ENCODE data around the gene RASAL2. TPM values are rescaled to one million over a fixed set of nuclear protein-coding genes. Genes with fewer than 3 reads are reported as not detected.
A peak's percentile ranks its signal among the peaks of the same experiment; 100 is the strongest.

The RASAL2 gene
- total RNA-seq, 1 donor from 2014 or later = 5.3 TPM

DNA sequence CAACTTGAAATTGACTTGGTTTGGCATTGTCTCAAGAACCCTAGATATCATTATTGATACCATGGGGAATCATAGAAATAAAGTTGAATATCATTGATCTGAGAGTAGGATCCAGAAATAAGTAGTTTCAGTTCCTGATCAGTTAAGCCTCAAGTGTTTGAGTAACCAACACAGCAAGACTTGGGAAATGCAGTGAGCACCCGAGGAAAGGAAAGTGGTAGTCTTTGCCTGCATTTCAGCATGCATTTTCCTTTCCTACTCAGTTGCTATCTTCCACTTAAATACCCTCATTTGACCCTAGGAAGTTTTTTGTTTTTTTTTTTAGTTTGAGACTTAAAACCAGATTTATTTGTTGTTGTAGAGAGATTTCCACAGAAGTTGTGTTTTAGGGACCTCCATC is 383.9 kb downstream of the RASAL2 start:
- ATAC-seq = no peak
- DNase-seq (ENCODE audit: low spot score) = no peak

DNA sequence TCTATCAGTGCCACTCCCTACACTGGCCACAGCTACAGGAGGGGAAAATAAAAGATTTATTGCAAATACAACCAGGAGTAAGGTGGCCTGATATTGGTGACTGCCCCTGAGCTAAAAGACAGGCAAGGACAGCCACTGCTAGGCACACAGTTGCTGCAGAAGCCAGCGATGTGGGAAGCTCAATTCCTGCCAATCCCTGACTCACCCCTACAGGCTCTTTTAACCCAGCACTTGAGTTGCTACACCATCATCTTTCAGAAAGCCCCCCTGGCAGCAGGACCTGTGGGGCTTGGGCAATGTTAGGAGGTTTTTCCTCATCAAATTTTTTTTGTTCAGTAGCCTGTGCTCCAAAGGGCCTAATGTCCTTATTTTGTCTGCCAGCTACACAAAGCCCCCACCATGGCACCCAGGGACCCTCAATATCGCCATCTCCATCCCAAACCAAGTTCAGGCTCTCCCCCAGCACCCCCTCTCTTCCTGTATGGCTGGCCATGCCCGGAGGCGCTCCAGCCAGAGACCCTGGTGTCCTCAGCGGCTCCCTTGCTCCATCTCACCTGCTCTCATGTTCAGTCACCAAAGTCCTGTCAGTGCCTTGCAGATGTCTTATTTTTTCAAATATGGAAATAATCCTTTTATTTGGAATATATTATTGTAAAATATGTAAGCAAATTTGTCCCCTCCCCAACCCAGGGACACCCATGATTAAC is 389.5 kb downstream of the RASAL2 start:
- DNase-seq (ENCODE audit: low spot score) (no peak), ATAC-seq (no peak)

DNA sequence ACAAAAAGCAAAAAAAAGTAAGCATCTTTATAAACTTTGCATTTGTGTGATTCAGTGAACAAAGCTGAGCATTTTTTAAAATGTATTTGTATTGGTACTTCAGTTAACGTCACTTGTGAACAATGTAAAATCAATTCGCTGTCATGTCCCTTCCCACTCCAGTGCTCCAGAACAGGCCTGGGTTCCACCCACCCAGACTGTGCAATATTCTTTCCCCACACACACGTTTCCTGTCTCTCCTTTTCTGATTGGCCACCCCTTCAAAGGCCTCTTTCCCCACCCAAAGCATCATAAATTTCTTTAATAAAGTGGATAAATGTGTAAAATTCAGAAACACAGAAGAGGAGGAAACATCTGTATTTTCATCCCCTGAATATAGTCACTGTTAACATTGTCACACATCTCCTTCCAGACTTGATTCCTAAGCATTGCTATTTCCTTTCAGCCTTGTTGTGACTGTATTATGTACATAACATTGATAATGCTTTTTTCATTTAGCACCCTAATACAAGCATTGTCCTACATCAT is 390.9 kb downstream of the RASAL2 start:
- DNase-seq (ENCODE audit: low spot score) (no peak), ATAC-seq (no peak)

DNA sequence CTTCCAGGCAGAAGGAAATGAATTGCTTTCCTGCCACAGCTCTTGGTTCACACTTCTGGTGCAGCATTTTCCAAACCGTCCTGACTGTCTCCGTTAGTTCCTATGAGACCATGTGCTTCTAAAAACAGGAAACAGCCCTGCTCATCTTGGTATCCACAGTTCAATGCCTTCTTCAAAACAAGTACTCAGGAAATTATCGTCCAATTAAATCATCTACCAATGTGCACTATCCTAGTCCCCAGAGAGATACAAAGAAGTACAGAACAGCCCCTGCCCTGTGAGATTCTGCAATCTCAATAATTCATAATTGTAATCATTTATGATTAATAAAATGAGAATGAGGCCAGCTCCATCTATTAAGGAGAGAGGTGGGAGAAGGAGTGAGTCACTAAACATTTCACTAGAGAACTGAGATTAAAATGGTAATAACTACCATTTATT is 391.7 kb downstream of the RASAL2 start:
- no peak for ATAC-seq

DNA sequence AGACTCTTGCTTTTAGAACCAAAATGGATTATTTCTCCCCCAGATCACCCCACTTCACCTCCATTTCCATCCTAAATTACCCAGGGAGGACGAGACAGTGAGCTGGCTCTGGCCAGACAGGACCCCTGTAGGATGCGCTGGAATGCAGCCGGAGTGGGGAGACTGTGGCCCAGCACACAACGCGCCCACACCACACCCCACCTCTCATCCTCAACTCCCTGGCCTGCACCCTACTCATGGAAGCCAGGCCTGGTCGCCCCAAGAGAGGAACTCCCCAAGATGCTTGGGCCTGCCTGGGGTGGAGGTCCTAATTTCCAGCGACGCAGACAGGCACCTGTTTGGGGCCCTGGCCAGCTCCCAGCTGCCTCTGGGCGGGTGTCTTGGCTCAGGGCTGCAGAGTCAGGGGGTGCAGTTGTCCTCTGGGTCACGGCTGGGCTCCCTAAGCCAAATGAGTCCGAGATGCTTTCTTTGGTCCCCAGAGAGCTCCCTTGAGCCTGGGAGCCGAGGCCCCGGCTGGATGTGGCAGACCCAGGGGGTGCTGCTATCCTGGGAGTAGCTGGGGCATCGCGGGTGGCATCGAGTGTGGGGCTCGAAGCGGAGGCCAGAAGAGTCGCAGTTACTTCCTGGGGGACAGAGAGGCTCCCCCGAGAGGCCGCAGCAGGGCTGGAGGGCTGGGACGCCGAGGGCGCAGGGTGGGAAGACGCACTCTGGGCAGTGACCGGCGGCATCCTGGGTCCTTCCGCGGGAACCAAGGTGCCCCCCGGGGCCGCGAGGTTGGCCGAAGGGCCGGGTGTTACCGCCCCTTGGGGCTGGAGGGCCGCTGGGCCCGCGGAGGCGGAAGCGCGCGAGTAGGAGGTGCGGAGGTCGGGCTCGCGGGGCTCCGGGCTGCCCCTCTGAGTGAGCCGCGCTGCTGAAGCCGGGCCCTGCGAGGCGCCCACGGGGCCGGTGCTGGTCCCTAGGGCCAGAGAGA is 392.5 kb downstream of the RASAL2 start:
- DNase-seq (ENCODE audit: low spot score) = peak; percentile 42
- peak; percentile 40 for ATAC-seq

More for the DNA sequence above, 391.7 kb downstream of the RASAL2 start:
- DNase-seq (ENCODE audit: low spot score) = no peak

DNA sequence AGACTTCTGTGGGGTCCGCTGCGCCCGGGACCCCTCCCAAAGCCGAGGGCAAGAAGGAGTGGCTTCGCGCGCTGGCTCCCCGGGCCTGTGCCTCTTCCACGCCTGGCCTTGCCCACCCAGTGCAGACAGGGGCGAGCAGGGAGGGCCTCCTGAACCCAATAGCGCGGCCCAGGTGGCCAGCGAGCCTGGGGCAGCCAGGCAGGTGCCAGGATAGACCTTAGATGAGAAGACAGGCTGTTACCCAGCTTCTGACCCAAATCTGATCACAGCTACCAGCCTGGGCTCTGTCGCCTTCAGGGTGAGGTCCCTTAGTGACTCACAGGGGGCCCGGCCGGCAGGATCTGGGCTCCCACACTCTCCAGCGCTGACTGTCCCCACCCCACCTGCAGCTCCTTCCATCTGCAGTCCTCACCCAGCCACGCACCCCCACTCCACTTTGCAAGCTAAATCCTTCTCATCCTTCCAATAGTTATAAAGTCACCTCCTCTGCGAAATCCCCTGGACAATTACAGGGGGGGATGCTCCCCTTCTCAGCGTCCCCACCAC is 393.2 kb downstream of the RASAL2 start:
- DNase-seq (ENCODE audit: low spot score) (no peak), ATAC-seq (peak; percentile 22)

DNA sequence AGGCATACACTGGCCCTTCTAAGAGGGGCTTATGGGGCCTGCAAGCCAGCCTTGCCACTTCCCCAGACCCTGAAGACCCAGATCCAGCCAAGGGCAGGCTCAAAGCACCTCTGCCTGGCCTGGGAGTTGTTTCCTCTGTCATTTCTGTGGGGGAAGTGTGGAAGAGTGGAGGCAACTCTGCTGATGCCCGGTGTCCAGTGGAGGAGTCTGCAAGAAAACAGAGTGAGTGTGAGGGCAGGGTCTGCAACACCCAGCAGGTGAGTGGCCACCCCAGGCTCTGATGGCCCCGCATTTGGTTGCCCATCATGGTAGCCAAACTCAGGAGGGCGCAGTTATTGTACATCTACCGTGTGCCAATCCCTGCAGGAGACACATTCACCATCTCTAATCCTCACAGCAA is 394.5 kb downstream of the RASAL2 start:
- DNase-seq (ENCODE audit: low spot score) (no peak), ATAC-seq (no peak)

DNA sequence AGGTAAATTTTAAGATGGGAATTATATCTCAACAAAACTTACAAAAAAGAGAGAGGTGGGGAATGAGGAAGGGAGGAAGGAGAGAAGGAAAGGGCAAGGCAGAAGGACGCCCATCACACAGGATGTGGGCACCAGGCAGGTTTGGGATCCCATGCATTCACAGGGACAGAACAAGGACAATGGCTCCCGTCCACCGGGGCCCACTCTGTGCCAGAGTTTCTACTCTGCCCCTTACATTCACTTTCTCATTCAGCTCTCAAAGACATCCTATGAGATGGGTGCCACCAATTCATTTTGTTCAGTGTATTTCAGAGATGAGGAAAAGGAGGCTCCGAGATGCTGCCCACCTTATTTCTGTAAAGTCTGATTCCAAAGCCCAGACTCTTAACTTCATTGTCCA is 395.5 kb downstream of the RASAL2 start:
- no peak for ATAC-seq
- DNase-seq (ENCODE audit: low spot score) = no peak

DNA sequence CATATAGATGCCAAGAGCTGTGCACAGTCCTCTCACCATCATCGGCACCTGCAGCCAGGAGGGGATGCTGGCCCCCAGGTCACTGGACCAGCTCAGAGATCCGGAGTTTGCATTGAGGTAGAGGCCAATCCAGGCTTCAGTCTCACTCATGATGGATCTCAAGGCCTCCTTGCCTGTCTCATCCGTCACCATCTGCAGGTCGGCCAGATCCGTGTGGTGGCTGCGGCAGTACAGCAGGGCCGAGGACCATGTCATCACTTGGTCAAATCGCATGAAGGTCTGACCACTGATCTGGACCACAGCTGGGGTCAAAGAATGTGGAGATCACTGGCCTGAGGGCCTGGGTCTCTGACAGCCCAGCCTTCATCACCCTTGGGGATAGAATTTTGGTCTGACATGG is 396.2 kb downstream of the RASAL2 start:
- no peak for ATAC-seq

DNA sequence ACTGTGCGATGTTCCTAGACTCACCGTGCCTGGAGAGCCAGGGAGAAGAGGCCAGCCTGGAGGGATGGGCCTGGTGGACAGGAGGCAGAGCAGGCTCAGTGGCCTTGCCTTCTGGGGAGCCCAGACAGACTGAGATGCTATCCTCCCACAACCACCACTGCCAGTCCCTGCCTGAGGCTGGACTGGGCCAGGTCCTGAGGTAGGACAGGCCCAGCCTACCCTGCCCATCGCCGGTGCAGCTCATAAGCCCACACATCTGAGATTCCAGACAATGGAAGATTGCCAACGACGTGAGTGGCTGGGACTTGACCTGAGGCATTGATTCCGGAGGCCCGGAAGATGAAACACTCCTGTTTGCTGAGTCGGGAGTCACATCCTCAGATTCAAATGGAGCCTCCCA is 397.1 kb downstream of the RASAL2 start:
- ATAC-seq (no peak), DNase-seq (ENCODE audit: low spot score) (no peak)

More for the DNA sequence above, 396.2 kb downstream of the RASAL2 start:
- no peak for DNase-seq (ENCODE audit: low spot score)

DNA sequence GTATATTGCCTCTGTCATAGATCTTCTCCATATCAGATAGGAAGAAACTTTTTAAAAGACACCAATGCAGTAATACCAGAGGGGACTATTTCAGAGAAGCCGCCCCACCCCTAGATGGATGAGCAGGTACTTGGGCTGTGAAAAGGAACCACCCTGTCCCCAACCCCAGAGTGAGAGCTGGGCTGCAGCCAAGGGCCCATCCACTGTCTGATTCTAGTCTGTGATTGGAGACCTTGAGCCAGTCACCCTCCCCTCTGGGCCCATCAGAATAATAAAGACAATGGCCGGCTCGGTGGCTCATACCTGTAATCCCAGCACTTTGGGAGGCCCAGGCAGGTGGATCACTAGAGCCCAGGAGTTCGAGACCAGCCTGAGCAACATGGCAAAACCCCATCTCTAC is 397.8 kb downstream of the RASAL2 start:
- no peak for ATAC-seq

DNA sequence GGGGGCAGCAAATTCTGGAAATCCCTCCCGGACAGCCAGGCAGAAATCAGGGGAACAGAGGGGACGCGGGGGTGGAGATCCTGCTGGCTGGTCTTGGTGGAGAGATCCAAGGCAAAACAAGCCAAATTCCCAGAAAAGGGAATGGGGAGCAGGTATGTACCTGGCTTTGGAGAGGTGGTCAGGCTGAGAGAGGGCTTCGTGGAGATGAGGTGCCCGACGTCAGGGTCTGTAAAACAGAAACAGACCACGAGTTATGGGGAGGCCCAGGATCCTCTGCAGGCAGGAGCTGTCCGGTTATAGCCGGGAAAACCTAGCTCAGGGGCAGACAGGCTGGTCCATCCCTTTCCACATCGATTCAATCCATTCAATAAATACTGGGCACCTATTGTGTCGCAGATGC is 398.4 kb downstream of the RASAL2 start:
- DNase-seq (ENCODE audit: low spot score) = no peak
- ATAC-seq = no peak

More for the DNA sequence above, 397.8 kb downstream of the RASAL2 start:
- DNase-seq (ENCODE audit: low spot score) = no peak

DNA sequence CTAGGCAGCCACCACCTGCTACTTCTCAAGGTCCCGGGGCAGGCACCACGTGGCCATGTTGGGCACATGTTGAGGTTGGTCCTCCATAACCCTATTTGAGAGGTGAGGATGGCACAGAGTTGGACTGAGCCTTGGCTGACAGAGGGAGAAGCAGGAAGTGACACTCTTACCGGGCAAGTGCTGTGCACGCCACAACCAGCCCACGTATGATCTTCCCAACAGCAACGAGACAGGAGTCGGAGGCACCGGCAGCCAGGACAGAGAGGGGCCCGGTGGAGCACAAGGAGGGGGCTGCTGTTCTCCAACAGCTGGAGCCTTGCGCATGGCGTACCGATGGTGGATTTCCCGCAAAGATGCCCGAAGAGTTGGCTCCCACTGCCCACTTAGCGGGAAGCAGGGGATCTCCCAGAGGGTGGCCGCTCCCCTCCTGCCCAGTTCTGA is 399.4 kb downstream of the RASAL2 start:
- DNase-seq (ENCODE audit: low spot score) (no peak), ATAC-seq (no peak)

DNA sequence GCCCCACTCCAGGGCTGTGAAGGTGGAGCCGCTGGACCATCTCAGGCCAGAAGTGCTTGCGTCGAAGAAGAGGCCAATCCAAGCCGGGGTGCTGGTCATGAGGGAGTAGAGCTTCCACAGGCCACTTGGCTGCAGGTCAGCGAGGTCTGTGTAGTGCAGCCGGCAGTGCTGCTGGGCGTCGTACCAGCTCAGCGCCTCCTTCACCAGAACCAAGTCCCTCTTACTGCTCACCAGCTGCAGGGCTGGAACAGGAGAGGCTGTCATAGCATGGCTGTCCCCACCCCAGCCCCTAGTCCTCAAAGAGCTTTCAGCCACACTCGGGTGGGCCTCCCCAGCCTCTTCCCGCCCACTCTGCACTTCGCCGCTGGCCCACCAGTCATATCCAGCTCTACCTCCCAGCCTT is 400.7 kb downstream of the RASAL2 start:
- DNase-seq (ENCODE audit: low spot score) (no peak), ATAC-seq (no peak)

DNA sequence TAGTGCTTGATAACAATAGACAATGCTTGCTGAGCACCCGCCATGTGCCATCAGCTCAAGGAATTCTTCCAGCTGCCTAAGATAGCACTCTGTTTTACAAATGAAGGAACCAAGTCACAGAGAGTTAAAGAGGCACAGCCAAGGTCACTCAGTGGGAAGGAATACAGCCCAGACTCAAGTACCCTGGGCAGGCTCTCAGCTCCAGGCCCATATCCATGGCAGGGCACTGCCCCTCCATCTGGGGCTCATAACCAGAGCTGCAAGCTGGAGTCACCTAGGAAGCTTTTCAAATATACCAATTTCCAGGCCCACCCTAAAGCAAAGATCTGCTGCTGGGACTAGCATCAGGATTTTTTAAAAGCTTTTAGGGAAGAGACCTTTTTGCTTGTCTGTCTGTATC is 401.3 kb downstream of the RASAL2 start:
- no peak for ATAC-seq
- no peak for DNase-seq (ENCODE audit: low spot score)

DNA sequence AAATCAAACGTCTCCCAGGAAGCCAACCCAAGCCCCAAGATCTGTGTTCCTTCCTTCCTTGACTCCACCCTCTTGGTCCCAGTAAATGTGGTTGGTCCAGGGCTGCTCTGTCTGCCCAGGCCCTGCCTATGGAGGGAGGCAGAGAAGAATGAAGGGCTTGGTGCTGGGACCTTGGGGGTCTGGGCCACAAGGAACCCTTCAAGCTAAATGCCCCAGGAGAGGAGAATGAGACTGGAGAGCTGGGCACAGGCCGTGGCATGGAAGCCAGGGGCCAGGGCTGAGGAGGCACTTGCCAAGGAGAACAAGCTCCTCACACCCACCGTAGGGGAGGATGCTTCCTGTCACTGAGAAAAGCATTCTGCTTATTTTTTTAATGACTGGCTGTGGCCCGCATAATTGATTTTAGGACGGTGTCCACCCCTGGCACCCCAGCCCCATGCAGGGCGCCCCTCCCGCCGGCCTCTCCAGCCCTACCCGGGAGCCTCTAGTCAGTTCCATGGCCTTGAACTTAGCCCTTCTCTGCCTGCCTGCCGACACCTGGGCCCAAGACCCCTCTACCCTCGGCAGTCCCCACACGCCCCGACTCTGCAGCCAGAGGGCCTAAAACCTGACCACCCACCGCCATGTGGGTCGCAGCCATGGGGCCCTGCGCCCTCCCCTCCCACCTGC is 402.0 kb downstream of the RASAL2 start:
- DNase-seq (ENCODE audit: low spot score) (no peak), ATAC-seq (no peak)

DNA sequence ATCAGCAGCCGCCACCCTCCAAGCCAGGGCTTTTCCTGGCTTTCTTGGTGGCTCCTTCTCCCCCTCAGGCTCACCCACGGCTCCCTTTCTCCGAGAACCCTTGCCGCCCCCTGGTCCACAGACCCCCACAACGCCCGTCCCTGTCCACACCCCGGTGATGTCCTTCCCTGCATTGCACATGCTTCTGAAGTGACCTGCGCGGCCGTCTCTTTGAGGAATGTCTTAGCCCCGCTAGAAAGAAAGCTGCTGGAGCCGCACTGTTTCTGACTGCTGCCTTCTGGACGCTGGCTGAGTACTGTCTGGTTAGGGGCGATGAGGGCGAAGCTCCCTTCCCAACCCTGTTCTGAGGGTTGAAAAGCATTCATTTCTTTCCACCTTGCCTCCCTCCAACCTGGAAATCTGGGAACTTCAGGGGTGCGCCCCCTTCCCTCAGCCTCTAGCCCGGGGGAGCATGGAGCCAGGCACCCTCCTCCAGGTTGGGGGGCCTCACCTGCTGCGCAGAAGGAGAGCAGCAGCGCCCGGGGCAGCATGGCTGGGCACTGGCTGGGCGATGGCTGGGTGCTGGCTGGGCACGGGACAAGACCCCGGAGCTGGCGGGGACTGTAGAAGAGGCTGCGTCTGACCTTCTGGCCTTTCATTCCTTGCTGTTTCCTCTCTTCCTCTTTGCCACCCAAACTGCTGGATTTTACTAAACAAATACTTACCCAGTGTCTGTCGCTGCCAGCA is 402.7 kb downstream of the RASAL2 start, which contains the start of gene CLEC20A:
CLEC20A (minus strand) TSS at position 555 of the 726 bp plus-strand sequence; CDS start at position 530, 25 bp downstream.
- DNase-seq (ENCODE audit: low spot score) = peak; percentile 41
- ATAC-seq = no peak

DNA sequence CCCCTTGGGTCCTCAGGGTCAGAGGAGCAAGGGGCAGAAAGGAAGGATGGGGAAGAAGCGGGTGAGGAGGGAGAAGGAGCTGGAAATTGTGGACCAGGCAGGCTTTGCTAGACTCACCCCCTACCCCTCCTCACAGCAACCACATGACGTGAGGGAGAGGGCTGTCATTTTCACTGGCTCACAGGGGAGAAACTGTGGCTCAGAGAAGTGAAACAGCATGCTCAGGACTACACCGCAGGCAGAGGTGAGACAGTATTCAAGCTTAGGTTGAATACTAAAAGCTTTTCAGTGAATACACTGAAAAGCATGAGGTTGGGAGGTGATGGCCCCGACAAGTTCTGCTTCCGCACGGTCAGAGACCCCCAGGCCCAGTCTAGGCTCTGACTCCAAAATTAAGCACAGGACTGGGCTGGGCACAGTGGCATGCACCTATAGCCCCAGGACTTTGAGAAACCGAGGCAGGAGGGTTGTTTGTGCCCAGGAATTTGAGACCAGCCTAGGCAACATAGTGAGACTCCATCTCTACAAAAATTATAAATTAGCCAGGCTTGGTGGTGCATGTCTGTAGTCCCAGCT is 404.1 kb downstream of the RASAL2 start:
- peak; percentile 18 for DNase-seq (ENCODE audit: low spot score)
- no peak for ATAC-seq

DNA sequence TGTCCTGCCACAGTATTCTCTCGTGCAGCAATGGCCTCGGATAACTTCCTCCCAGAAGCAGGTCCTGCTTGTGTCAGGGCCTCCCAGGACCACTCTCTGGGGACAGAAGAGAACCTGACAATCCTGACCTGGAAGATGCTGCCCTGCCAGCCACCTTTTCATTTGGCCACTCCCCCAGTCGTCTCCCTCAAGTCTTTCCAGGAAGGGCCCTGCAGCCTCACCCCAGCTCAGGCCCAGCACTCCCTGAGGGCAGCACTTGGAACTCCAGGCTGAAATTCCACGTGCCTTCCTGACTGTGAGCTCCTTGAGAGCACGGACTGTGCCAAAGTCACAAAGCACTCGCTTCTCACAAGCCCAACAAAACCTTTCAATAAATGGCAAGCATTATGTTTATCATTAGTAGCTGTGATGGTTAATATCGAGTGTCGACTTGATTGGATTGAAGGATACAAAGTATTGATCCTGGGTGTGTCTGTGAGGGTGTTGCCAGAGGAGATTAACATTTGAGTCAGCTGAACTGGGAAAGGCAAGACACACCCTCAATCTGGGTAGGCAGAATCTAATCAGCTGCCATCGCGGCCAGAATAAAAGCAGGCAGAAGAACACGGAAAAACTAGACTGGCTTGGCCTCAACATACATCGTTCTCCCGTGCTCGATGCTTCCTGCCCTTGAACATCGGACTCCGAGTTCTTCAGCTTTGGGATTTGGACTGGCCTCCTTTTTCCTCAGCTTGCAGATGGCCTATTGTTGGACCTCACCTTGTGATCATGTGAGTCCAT is 405.2 kb downstream of the RASAL2 start:
- DNase-seq (ENCODE audit: low spot score) (peak; percentile 21), ATAC-seq (no peak)

Data from left lobe of liver (tissue), 2 donors.